Lower leg skin (tissue), 4 donors: Measurements from ENCODE around the gene ZCCHC4. TPM values are rescaled to one million over a fixed set of nuclear protein-coding genes. Genes with fewer than 3 reads are reported as not detected.

ENCODE experiments used
- DNase-seq, 2 donors: peaks; one replicate each; pipeline ENCODE4 v3.0.0-alpha.2; 2019; ENCODE audit warnings: low spot score in 2 of 2
- H3K4me3 ChIP-seq: fragments of 200-600 bp; sonication (generic); 2 replicates; pipeline ENCODE4 v1.5.1; 2017; ENCODE audit warnings: mild to moderate bottlenecking, low read depth; ENCODE audit not compliant: poor library complexity, severe bottlenecking
- POLR2A ChIP-seq, 2 donors: fragments of 450-650 bp; IDR thresholded peaks; one replicate each; pipeline ENCODE4 v1.6.1; 2016 to 2017; ENCODE audit warnings: antibody characterized with exemption in 2 of 2, mild to moderate bottlenecking in 1 of 2, moderate library complexity in 1 of 2
- whole genome bisulfite sequencing, 2 donors: methylation state at CpG; one replicate each; pipeline ENCODE4 v1.1.5; 2018; 5-methylcytosine and 5-hydroxymethylcytosine counted together
- intact Hi-C: fragments of 100-400 bp; cut with DNase I; formaldehyde crosslinking; loops from one replicate; pipeline ENCODE4 v1.15.0; 2023; ENCODE audit warnings: low total_unique reads
- total RNA-seq, 4 donors: library from RNA; depleted of rRNA; stranded (reverse); fragments of >200 nt; gene quantifications; one replicate each; pipeline ENCODE4 v1.1.0, GENCODE V29; 2016
- TF ChIP-seq, protein P1 (sequence below), 3 donors: fragments of 450-650 bp; IDR thresholded peaks; one replicate each; pipeline ENCODE4 v1.5.1; 2016; ENCODE audit warnings: antibody characterized with exemption in 3 of 3, mild to moderate bottlenecking in 3 of 3, moderate library complexity in 2 of 3

ZCCHC4 gene
- total RNA-seq, 4 donors from 2014 or later = 5.7 to 13.7 (median 10.6) TPM

DNA sequence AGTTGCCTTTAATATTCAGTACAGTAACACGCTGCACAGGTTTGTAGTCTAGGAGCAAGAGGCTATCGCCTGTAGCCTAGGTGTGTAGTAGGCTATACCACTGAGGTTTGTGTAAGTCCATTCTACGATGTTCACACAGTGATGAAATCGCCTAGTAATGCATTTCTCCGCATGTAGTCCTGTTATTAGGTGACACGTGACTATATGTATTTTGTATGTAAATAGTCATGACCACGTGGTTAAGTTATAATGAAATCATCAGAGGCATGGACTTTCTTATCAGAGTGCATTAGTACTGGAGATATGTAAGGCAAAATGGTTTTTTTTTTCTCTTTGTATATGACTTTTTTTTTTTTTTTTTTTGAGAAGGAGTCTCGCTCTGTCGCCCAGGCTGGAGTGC is 9.9 kb upstream of the ZCCHC4 start:
- WGBS, 2 donors = 80 to 94% methylated on average over 9 of the region's 9 CpGs
- TF ChIP-seq, protein P1, sequence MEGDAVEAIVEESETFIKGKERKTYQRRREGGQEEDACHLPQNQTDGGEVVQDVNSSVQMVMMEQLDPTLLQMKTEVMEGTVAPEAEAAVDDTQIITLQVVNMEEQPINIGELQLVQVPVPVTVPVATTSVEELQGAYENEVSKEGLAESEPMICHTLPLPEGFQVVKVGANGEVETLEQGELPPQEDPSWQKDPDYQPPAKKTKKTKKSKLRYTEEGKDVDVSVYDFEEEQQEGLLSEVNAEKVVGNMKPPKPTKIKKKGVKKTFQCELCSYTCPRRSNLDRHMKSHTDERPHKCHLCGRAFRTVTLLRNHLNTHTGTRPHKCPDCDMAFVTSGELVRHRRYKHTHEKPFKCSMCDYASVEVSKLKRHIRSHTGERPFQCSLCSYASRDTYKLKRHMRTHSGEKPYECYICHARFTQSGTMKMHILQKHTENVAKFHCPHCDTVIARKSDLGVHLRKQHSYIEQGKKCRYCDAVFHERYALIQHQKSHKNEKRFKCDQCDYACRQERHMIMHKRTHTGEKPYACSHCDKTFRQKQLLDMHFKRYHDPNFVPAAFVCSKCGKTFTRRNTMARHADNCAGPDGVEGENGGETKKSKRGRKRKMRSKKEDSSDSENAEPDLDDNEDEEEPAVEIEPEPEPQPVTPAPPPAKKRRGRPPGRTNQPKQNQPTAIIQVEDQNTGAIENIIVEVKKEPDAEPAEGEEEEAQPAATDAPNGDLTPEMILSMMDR (IDR thresholded peaks at IDR 0.05) = no peak
- TF ChIP-seq POLR2A (IDR thresholded peaks at IDR 0.05) = no peak
- DNase-seq = no peak
- intact Hi-C loops = loop anchor here (10.0 kb wide), 1 partner anchor 68 kb away; the partner anchor contains the start of gene PI4K2B
- H3K4me3 ChIP-seq = no peak overlapping the region

DNA sequence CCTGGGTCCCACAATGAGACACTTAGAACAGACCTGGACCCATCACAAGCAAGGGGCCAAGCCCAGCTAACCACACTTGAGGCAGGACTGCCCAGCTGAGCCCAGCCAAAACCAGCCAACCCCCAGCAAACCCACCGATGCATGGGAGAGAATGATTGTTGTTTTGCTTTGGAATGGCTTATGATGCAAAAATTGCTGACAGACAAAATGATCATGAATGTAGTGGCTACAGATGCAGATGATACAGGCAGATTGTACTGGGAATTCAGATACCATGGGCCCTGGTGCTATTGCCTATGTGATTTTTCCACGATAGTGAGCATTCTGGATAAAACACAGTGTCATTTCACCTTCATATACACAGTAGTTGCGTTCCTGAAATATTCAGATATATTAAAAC is 9.0 kb upstream of the ZCCHC4 start:
- H3K4me3 ChIP-seq = no peak overlapping the region
- 89 to 92% methylated on average over 3 of the region's 3 CpGs for WGBS, 2 donors
- intact Hi-C loops = loop anchor here (10.0 kb wide), 1 partner anchor 69 kb away; the partner anchor contains the start of gene PI4K2B
- no peak for DNase-seq
- TF ChIP-seq POLR2A (IDR thresholded peaks at IDR 0.05) = no peak
- TF ChIP-seq, protein P1 (IDR thresholded peaks at IDR 0.05) = no peak

DNA sequence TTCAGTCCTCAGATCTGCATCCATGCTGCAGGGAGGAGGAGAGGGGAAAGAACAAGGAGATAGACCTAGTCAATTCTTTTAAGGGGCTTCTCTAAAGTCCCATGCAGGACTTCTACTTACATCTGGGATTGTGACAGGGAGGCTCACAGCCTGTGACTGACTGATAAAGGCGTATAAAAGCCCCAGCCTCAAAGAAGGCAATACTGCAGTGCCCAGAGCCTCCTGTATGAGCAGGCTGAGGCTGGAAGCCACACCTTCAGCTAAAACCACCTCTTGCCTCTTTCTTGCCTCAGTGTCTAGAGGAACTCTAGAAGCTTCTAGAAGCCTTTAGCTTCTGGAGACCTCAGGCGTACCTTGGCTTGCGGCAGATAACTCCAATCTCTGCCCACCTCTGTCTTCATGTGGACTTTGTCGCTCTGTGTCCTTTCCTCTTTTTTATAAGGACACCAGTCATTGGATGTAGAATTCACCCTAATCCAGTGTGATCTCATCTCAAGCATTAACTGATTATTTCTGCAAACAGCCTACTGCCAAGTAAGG is 6.0 kb upstream of the ZCCHC4 start:
- H3K4me3 ChIP-seq = no peak overlapping the region
- no peak for TF ChIP-seq POLR2A (IDR thresholded peaks at IDR 0.05)
- TF ChIP-seq, protein P1 (IDR thresholded peaks at IDR 0.05) = no peak
- intact Hi-C loops = loop anchor here (10.0 kb wide), 1 partner anchor 72 kb away; the partner anchor contains the start of gene PI4K2B
- WGBS, 2 donors = 68 to 92% methylated on average over 4 of the region's 4 CpGs
- no peak for DNase-seq

DNA sequence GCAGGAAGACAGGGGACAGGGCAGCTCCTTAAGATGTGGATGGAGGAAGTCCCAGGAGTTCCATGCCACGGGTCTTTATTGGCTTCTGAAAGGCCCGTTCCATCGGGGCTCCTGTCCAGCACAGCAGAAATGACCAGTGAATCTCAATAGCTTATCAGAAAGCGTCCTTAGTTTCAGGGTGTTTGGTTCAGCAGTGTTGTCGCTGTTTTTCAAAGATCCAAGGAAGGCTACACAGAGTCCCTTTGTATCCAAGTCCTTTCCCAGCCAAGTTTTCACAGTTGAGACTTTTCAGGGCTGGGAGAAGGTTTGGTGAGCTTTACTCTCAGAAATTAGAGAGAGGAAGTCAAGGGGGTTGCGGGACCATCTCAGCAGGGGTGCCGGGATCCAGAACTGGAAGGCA is 5.0 kb upstream of the ZCCHC4 start:
- no peak for DNase-seq
- no peak overlapping the region for H3K4me3 ChIP-seq
- TF ChIP-seq POLR2A (IDR thresholded peaks at IDR 0.05) = no peak
- TF ChIP-seq, protein P1 (IDR thresholded peaks at IDR 0.05) = no peak
- WGBS, 2 donors = 79 to 80% methylated on average over 7 of the region's 7 CpGs
- intact Hi-C loops = loop anchor here (10.0 kb wide), 1 partner anchor 73 kb away; the partner anchor contains the start of gene PI4K2B

DNA sequence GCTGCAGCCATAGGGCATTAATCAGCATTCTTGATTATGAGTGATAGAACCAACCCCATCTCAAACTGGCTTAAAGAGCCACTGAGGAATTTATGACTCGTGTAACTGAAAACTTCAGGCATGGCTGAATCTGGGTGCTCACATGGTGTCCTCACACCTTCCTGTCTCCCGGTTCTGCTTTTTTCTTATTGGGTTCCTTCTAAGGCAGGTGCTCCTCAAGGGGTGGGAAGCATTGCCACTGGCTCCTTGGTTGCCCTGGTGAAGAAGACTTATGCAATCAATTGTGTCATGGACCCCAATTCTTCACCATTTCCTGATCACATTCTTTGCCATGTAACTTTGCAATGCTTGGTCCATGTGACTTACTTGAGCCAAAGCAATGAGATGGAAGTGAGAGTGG is 4.3 kb upstream of the ZCCHC4 start:
- TF ChIP-seq, protein P1 (IDR thresholded peaks at IDR 0.05) = no peak
- TF ChIP-seq POLR2A (IDR thresholded peaks at IDR 0.05) = no peak
- no peak for DNase-seq
- 73 to 94% methylated on average over 2 of the region's 2 CpGs for WGBS, 2 donors
- no peak overlapping the region for H3K4me3 ChIP-seq
- intact Hi-C loops = loop anchor here (10.0 kb wide), 1 partner anchor 74 kb away; the partner anchor contains the start of gene PI4K2B

DNA sequence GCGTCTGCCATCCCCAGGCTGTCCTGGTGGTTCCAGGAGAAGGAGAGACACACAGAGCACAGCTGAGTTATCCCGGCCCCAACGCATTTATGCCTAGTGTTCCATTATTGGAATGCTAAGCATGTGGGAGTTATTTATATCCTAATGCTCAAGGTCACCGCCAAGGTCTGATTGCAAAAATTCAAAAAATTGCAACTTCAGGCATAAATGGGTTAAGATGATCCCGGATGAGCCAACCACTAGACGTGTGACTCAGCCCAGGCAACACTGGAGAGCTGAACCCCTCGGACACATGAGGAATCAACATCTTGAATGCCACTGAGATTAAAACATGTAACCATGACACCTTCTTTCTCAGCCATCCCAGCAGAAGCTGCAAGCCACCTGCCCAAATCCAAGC is 3.8 kb upstream of the ZCCHC4 start:
- TF ChIP-seq, protein P1 (IDR thresholded peaks at IDR 0.05) = no peak
- no peak for TF ChIP-seq POLR2A (IDR thresholded peaks at IDR 0.05)
- no peak for DNase-seq
- intact Hi-C loops = loop anchor here (10.0 kb wide), 1 partner anchor 74 kb away; the partner anchor contains the start of gene PI4K2B
- no peak overlapping the region for H3K4me3 ChIP-seq
- WGBS, 2 donors = 77% methylated on average over 7 of the region's 7 CpGs
